Measurements from ENCODE around the gene HBS1L. TPM values are rescaled to one million over a fixed set of nuclear protein-coding genes. Genes with fewer than 3 reads are reported as not detected.
A peak's percentile ranks its signal among the peaks of the same experiment; 100 is the strongest.

HBS1L gene
- total RNA-seq, 2 donors from 2014 or later, result 137 to 215 TPM

- Mint-ChIP-seq H3K36me3 (peaks cover 4% of the 10 kb centered on the region), H3K4me1 (ENCODE audit: low read depth in 2 of 2) (peaks cover 39 to 58% of the 10 kb centered on the region in 2 donors), H3K27me3 (peaks cover 0 to 2% of the 10 kb centered on the region in 2 donors), H3K4me3 (peak overlapping the region; percentile 73), H3K9me3 (no peaks in the 10 kb centered on the region), H3K27ac (peak overlapping the region; percentile 86 to 89)
- no peak for DNase-seq (ENCODE audit: low spot score)
- ATAC-seq, result peak; percentile 63 to 64
Measured at GRCh38 chr6:135087803-135088202, 33.2 kb upstream of the HBS1L start.

- H3K27me3 Mint-ChIP-seq, result peaks cover 0 to 2% of the 10 kb centered on the region in 2 donors
- peak; percentile 2 to 29 for ATAC-seq
- H3K9me3 Mint-ChIP-seq, result no peaks in the 10 kb centered on the region
- peaks cover 4% of the 10 kb centered on the region for H3K36me3 Mint-ChIP-seq
- H3K4me1 Mint-ChIP-seq (ENCODE audit: low read depth in 2 of 2), result peaks cover 39 to 54% of the 10 kb centered on the region in 2 donors
- DNase-seq (ENCODE audit: low spot score), result no peak
- H3K27ac Mint-ChIP-seq, result peak overlapping the region; percentile 86 to 89
- H3K4me3 Mint-ChIP-seq, result peak overlapping the region; percentile 73
Measured at GRCh38 chr6:135087403-135087802, 32.8 kb upstream of the HBS1L start.

- DNase-seq (ENCODE audit: low spot score) (no peak), ATAC-seq (peak in 1 of 2 donors; percentile 47)
- Mint-ChIP-seq H3K4me1 (ENCODE audit: low read depth in 2 of 2) (peaks cover 39 to 49% of the 10 kb centered on the region in 2 donors), H3K27me3 (peaks cover 0 to 2% of the 10 kb centered on the region in 2 donors), H3K36me3 (peaks cover 14% of the 10 kb centered on the region), H3K27ac (peak overlapping the region; percentile 86 to 89), H3K9me3 (peaks cover 7% of the 10 kb centered on the region), H3K4me3 (peak overlapping the region; percentile 73)
Measured at GRCh38 chr6:135086414-135086764, 31.8 kb upstream of the HBS1L start.

GRCh38 chr6:135085700-135086413, 31.2 kb upstream of the HBS1L start:
- no peak for DNase-seq (ENCODE audit: low spot score)
- peaks cover 7% of the 10 kb centered on the region for H3K9me3 Mint-ChIP-seq
- H3K27me3 Mint-ChIP-seq, result peaks cover 0 to 2% of the 10 kb centered on the region in 2 donors
- peak overlapping the region; percentile 86 to 89 for H3K27ac Mint-ChIP-seq
- H3K4me1 Mint-ChIP-seq (ENCODE audit: low read depth in 2 of 2), result peaks cover 39 to 46% of the 10 kb centered on the region in 2 donors
- peaks cover 16% of the 10 kb centered on the region for H3K36me3 Mint-ChIP-seq
- ATAC-seq, result no peak
- H3K4me3 Mint-ChIP-seq, result peak overlapping the region; percentile 73

- ATAC-seq (no peak), DNase-seq (ENCODE audit: low spot score) (no peak)
- Mint-ChIP-seq H3K9me3 (peaks cover 7% of the 10 kb centered on the region), H3K4me1 (ENCODE audit: low read depth in 2 of 2) (peaks cover 33 to 40% of the 10 kb centered on the region in 2 donors), H3K4me3 (no peak overlapping the region), H3K27ac (peak overlapping the region in 1 of 2 donors; percentile 68), H3K36me3 (peaks cover 17% of the 10 kb centered on the region), H3K27me3 (peaks cover 0 to 2% of the 10 kb centered on the region in 2 donors)
Measured at GRCh38 chr6:135084916-135085269, 30.3 kb upstream of the HBS1L start.

GRCh38 chr6:135084001-135084915, 29.6 kb upstream of the HBS1L start:
- peaks cover 7% of the 10 kb centered on the region for H3K9me3 Mint-ChIP-seq
- ATAC-seq, result no peak
- peaks cover 31 to 37% of the 10 kb centered on the region in 2 donors for H3K4me1 Mint-ChIP-seq (ENCODE audit: low read depth in 2 of 2)
- DNase-seq (ENCODE audit: low spot score), result no peak
- peaks cover 0 to 2% of the 10 kb centered on the region in 2 donors for H3K27me3 Mint-ChIP-seq
- peaks cover 17% of the 10 kb centered on the region for H3K36me3 Mint-ChIP-seq
- H3K27ac Mint-ChIP-seq, result peak overlapping the region in 1 of 2 donors; percentile 68
- no peak overlapping the region for H3K4me3 Mint-ChIP-seq

GRCh38 chr6:135081966-135082365, 27.3 kb upstream of the HBS1L start:
- H3K9me3 Mint-ChIP-seq, result peaks cover 7% of the 10 kb centered on the region

GRCh38 chr6:135075018-135075417, 20.4 kb upstream of the HBS1L start:
- Mint-ChIP-seq H3K27ac (peak overlapping the region in 1 of 2 donors; percentile 8), H3K27me3 (peaks cover 0 to 8% of the 10 kb centered on the region in 2 donors), H3K36me3 (no peaks in the 10 kb centered on the region), H3K4me3 (no peak overlapping the region), H3K4me1 (ENCODE audit: low read depth in 2 of 2) (peaks cover 15 to 26% of the 10 kb centered on the region in 2 donors), H3K9me3 (no peaks in the 10 kb centered on the region)
- ATAC-seq (no peak), DNase-seq (ENCODE audit: low spot score) (no peak)

More at GRCh38 chr6:135081966-135082365, 27.3 kb upstream of the HBS1L start:
- no peak overlapping the region for H3K4me3 Mint-ChIP-seq
- ATAC-seq (no peak), DNase-seq (ENCODE audit: low spot score) (no peak)
- H3K27me3 Mint-ChIP-seq, result peaks cover 0 to 3% of the 10 kb centered on the region in 2 donors
- H3K27ac Mint-ChIP-seq, result no peak overlapping the region
- peaks cover 17% of the 10 kb centered on the region for H3K36me3 Mint-ChIP-seq
- H3K4me1 Mint-ChIP-seq (ENCODE audit: low read depth in 2 of 2), result peaks cover 11 to 14% of the 10 kb centered on the region in 2 donors

GRCh38 chr6:135073756-135074393, 19.3 kb upstream of the HBS1L start:
- no peak for ATAC-seq
- H3K36me3 Mint-ChIP-seq, result no peaks in the 10 kb centered on the region
- peak overlapping the region in 1 of 2 donors; percentile 4 for H3K27ac Mint-ChIP-seq
- no peak overlapping the region for H3K4me3 Mint-ChIP-seq
- H3K27me3 Mint-ChIP-seq, result peaks cover 0 to 8% of the 10 kb centered on the region in 2 donors
- H3K9me3 Mint-ChIP-seq, result no peaks in the 10 kb centered on the region
- H3K4me1 Mint-ChIP-seq (ENCODE audit: low read depth in 2 of 2), result peaks cover 15 to 26% of the 10 kb centered on the region in 2 donors
- DNase-seq (ENCODE audit: low spot score), result no peak

GRCh38 chr6:135073217-135073616, 18.6 kb upstream of the HBS1L start:
- DNase-seq (ENCODE audit: low spot score), result no peak
- Mint-ChIP-seq H3K4me3 (no peak overlapping the region), H3K27me3 (peaks cover 0 to 8% of the 10 kb centered on the region in 2 donors), H3K4me1 (ENCODE audit: low read depth in 2 of 2) (peaks cover 15 to 26% of the 10 kb centered on the region in 2 donors), H3K36me3 (no peaks in the 10 kb centered on the region), H3K27ac (peak overlapping the region; percentile 36 to 63), H3K9me3 (no peaks in the 10 kb centered on the region)
- no peak for ATAC-seq

- Mint-ChIP-seq H3K4me1 (ENCODE audit: low read depth in 2 of 2) (peaks cover 15 to 26% of the 10 kb centered on the region in 2 donors), H3K9me3 (no peaks in the 10 kb centered on the region), H3K4me3 (no peak overlapping the region), H3K27ac (peak overlapping the region; percentile 36 to 63), H3K27me3 (peaks cover 0 to 8% of the 10 kb centered on the region in 2 donors), H3K36me3 (no peaks in the 10 kb centered on the region)
- DNase-seq (ENCODE audit: low spot score), result no peak
- peak in 1 of 2 donors; percentile 33 for ATAC-seq
Measured at GRCh38 chr6:135072753-135073152, 18.1 kb upstream of the HBS1L start.

- H3K4me3 Mint-ChIP-seq, result no peak overlapping the region
- no peak for ATAC-seq
- DNase-seq (ENCODE audit: low spot score), result no peak
- no peak overlapping the region for H3K27ac Mint-ChIP-seq
- H3K4me1 Mint-ChIP-seq (ENCODE audit: low read depth in 2 of 2), result peaks cover 22 to 34% of the 10 kb centered on the region in 2 donors
- peaks cover 0 to 6% of the 10 kb centered on the region in 2 donors for H3K27me3 Mint-ChIP-seq
- H3K9me3 Mint-ChIP-seq, result no peaks in the 10 kb centered on the region
- peaks cover 7% of the 10 kb centered on the region for H3K36me3 Mint-ChIP-seq
Measured at GRCh38 chr6:135071541-135071940, 16.9 kb upstream of the HBS1L start.

GRCh38 chr6:135067911-135068310, 13.3 kb upstream of the HBS1L start:
- no peak overlapping the region for H3K4me3 Mint-ChIP-seq
- peak overlapping the region in 1 of 2 donors; percentile 91 for H3K27ac Mint-ChIP-seq
- DNase-seq (ENCODE audit: low spot score) (no peak), ATAC-seq (no peak)
- H3K4me1 Mint-ChIP-seq (ENCODE audit: low read depth in 2 of 2), result peaks cover 17 to 21% of the 10 kb centered on the region in 2 donors
- no peaks in the 10 kb centered on the region for H3K9me3 Mint-ChIP-seq
- peaks cover 0 to 3% of the 10 kb centered on the region in 2 donors for H3K27me3 Mint-ChIP-seq
- H3K36me3 Mint-ChIP-seq, result peaks cover 8% of the 10 kb centered on the region
